HG03103 (cell line): ENCODE results near the gene WDR44.
A peak's percentile ranks its signal among the peaks of the same experiment; 100 is the strongest.
"Not testable (repeated sequence)": the region's sequence is repeated elsewhere in the genome, so short reads cannot be mapped to it uniquely, and the experiment has no call there.

ENCODE experiments used
- ATAC-seq: cut with Tn5 transposase; IDR thresholded peaks from one replicate; pipeline ENCODE4 v1.9.1; 2021; ENCODE audit warnings: low read depth; ENCODE audit not compliant: unreplicated experiment

The WDR44 gene

GRCh38 chrX:118345464-118346257 lies at the start of gene WDR44:
Gene WDR44 (plus strand): TSS chrX:118346106. CDS start chrX:118346504, 398 bp downstream.
- ATAC-seq, result peak; percentile 82

- not testable (repeated sequence) for ATAC-seq
Measured at GRCh38 chrX:118305827-118306226, 40.1 kb upstream of the WDR44 start.

- ATAC-seq, result no peak
Measured at GRCh38 chrX:118315529-118315928, 30.4 kb upstream of the WDR44 start.

- no peak for ATAC-seq
Measured at GRCh38 chrX:118324588-118324987, 21.3 kb upstream of the WDR44 start.

- no peak for ATAC-seq
Measured at GRCh38 chrX:118325453-118325852, 20.5 kb upstream of the WDR44 start.

GRCh38 chrX:118329175-118329574 lies 16.7 kb upstream of the WDR44 start:
- no peak for ATAC-seq

GRCh38 chrX:118337687-118338086 lies 8.2 kb upstream of the WDR44 start:
- no peak for ATAC-seq

GRCh38 chrX:118338930-118339329 lies 7.0 kb upstream of the WDR44 start:
- no peak for ATAC-seq

GRCh38 chrX:118345045-118345463 lies 852 bp upstream of the WDR44 start:
- ATAC-seq, result no peak

GRCh38 chrX:118346258-118347094 lies 570 bp downstream of the WDR44 start:
- ATAC-seq, result no peak

- no peak for ATAC-seq
Measured at GRCh38 chrX:118347131-118347530, 1.2 kb downstream of the WDR44 start.

GRCh38 chrX:118347736-118348135 lies 1.8 kb downstream of the WDR44 start:
- ATAC-seq, result no peak

GRCh38 chrX:118348186-118348810 lies 2.4 kb downstream of the WDR44 start:
- ATAC-seq, result no peak

- no peak for ATAC-seq
Measured at GRCh38 chrX:118349188-118349587, 3.3 kb downstream of the WDR44 start.

GRCh38 chrX:118350221-118350620 lies 4.3 kb downstream of the WDR44 start:
- no peak for ATAC-seq

GRCh38 chrX:118350706-118351105 lies 4.8 kb downstream of the WDR44 start:
- ATAC-seq, result no peak

- no peak for ATAC-seq
Measured at GRCh38 chrX:118352566-118352965, 6.7 kb downstream of the WDR44 start.

GRCh38 chrX:118353081-118353850 lies 7.4 kb downstream of the WDR44 start:
- ATAC-seq, result no peak

- no peak for ATAC-seq
Measured at GRCh38 chrX:118355225-118355920, 9.5 kb downstream of the WDR44 start.

GRCh38 chrX:118356154-118356701 lies 10.3 kb downstream of the WDR44 start:
- no peak for ATAC-seq
